Ectodermal cell (in vitro differentiated cells): Measurements from ENCODE around the gene MRPL42. TPM values are rescaled to one million over a fixed set of nuclear protein-coding genes. Genes with fewer than 3 reads are reported as not detected.

Experiments
- H3K27ac ChIP-seq: 2 replicates; pipeline ENCODE4 v1.7.0; 2013; ENCODE audit warnings: mild to moderate bottlenecking, low read depth, low read length; ENCODE audit not compliant: insufficient read depth, poor library complexity, severe bottlenecking
- H3K27me3 ChIP-seq: 2 replicates; pipeline ENCODE4 v1.7.0; 2013; ENCODE audit warnings: mild to moderate bottlenecking, low read length; ENCODE audit not compliant: insufficient read depth, control insufficient read depth, poor library complexity, severe bottlenecking
- H3K36me3 ChIP-seq: one replicate; pipeline ENCODE4 v1.7.0; 2013; ENCODE audit warnings: low read length; ENCODE audit not compliant: control insufficient read depth, insufficient read depth
- H3K4me1 ChIP-seq: one replicate; pipeline ENCODE4 v1.7.0; 2013; ENCODE audit warnings: low read length; ENCODE audit not compliant: control insufficient read depth, insufficient read depth
- H3K4me3 ChIP-seq: 2 replicates; pipeline ENCODE4 v1.7.0; 2013; ENCODE audit warnings: low read depth, low read length, control low read depth; ENCODE audit not compliant: insufficient read depth
- H3K9me3 ChIP-seq: 2 replicates; pipeline ENCODE4 v1.7.0; 2013; ENCODE audit warnings: mild to moderate bottlenecking, low read length, moderate library complexity; ENCODE audit not compliant: control insufficient read depth
- WGBS, 2 experiments: methylation state at CpG; one replicate each; pipeline ENCODE4 v1.1.7; 2013; ENCODE audit warnings: missing lambda C conversion rate in 2 of 2; 5-methylcytosine and 5-hydroxymethylcytosine counted together
- polyA plus RNA-seq, 4 experiments: library from polyadenylated mRNA; stranded (reverse); fragments of 50-300 nt; gene quantifications; one replicate each; pipeline ENCODE4 v1.2.3, GENCODE V29; 2013

MRPL42 gene
- polyA plus RNA-seq (2013, experiment 1 of 4), result 139 TPM
- 139 TPM for polyA plus RNA-seq (2013, experiment 2 of 4)
- polyA plus RNA-seq (2013, experiment 3 of 4), result 117 TPM
- 126 TPM for polyA plus RNA-seq (2013, experiment 4 of 4)

DNA sequence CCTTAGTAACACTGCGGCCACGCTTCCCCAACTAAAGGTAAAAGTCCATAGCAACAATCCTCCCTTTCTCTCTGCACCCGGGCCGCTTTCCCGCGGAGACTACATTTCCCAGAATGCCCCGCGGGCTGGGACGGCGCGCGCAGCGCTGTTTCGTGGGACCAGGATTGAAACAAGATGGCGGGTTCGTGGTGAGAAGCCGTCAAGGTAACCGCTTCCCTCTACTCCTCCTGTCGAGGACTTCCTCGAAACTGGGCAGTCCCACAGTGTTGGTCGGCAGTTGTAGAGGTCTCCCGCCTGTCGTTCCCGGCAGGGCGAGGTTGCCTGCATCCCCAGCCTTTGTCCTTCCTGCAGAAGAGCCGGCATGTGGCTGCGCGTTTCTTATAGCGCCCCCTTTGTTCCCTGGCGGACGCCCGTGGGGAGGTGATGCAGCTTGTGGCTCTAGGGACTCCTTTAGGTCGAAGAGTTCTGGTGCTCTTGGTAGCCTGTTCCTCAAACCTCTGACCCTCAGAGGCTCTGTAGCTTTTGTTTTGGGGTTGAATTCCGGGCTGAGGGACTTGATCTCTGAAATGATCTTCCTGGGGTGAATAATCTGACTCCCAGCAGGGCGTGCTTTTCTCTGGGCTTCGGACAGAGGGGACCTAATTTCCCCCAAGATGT is at the start of gene MRPL42:
Gene MRPL42 (plus strand): TSS at position 164 of the 657 bp plus-strand sequence. CDS start 1,772 bp downstream, outside the sequence.
- no peaks in the 10 kb centered on the region for H3K27me3 ChIP-seq
- no peaks in the 10 kb centered on the region for H3K9me3 ChIP-seq
- H3K4me3 ChIP-seq, result peak within 1 kb of the TSS; percentile 88
- H3K4me1 ChIP-seq, result no peaks in the 10 kb centered on the region
- 1 to 2% methylated on average over 36 of the region's 36 CpGs for WGBS, 2 experiments
- peaks cover 13% of the 10 kb centered on the region for H3K36me3 ChIP-seq
- H3K27ac ChIP-seq, result peak within 1 kb of the TSS; percentile 99

DNA sequence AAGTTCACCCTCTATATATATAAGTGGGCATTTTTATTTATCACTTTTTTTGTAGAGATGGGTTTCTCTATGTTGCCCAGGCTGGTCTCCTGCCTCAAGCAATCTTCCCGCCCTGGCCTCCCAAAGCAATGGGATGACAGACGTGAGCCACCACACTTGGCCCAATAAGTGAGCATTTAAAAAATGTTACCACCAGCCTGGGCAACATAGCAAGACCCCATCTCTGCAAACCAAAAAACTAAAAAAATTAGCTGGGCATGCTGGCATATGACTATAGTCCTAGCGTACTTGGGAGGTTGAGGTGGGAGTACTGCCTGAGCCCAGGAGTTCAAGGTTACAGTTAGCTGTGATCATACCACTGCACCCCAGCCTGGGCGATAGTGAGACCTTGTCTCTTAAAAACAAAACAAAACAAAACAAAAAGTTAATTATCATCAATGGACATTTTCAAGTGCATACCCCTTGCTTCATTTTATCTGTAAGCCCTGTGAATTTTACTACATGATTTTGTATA is 49.3 kb upstream of the MRPL42 start:
- 91 to 93% methylated on average over 4 of the region's 4 CpGs for WGBS, 2 experiments
- Histone ChIP-seq H3K4me1 (peaks cover 4% of the 10 kb centered on the region), H3K4me3 (no peak overlapping the region), H3K36me3 (no peaks in the 10 kb centered on the region), H3K27ac (no peak overlapping the region), H3K9me3 (no peaks in the 10 kb centered on the region), H3K27me3 (no peaks in the 10 kb centered on the region)

- H3K27ac ChIP-seq, result no peak overlapping the region
- peaks cover 12% of the 10 kb centered on the region for H3K4me1 ChIP-seq
- no peaks in the 10 kb centered on the region for H3K36me3 ChIP-seq
- H3K9me3 ChIP-seq, result no peaks in the 10 kb centered on the region
- H3K27me3 ChIP-seq, result no peaks in the 10 kb centered on the region
- H3K4me3 ChIP-seq, result no peak overlapping the region
- 17 to 20% methylated on average over 1 of the region's 1 CpG for WGBS, 2 experiments
Measured at GRCh38 chr12:93419388-93420034, 47.8 kb upstream of the MRPL42 start.

DNA sequence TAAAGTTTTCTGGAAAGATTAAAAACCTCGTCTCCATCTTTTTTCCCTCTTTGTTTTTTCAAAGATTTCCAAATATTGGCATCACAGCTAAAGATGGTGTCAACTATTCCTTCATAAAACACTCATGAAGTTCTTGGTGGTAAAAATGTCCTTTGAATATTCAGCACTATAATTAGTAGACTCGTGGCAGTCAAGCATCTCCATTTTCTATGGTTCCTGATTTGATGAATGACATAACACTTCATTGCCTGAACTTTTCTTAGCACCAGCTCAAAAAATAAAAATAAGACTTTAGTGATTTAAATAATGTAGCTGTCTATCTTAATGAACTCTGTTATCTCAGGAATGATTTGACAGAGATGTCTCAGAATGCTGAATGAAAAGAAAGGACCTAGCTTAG is 45.3 kb upstream of the MRPL42 start:
- Histone ChIP-seq H3K4me1 (peaks cover 15% of the 10 kb centered on the region), H3K27ac (no peak overlapping the region), H3K4me3 (no peak overlapping the region), H3K27me3 (no peaks in the 10 kb centered on the region), H3K36me3 (no peaks in the 10 kb centered on the region), H3K9me3 (no peaks in the 10 kb centered on the region)
- 91 to 94% methylated on average over 2 of the region's 2 CpGs for WGBS, 2 experiments

- WGBS, 2 experiments, result 84 to 97% methylated on average over 6 to 8 of the region's 8 CpGs
- Histone ChIP-seq H3K4me1 (peaks cover 15% of the 10 kb centered on the region), H3K9me3 (no peaks in the 10 kb centered on the region), H3K36me3 (no peaks in the 10 kb centered on the region), H3K27me3 (no peaks in the 10 kb centered on the region), H3K4me3 (no peak overlapping the region), H3K27ac (no peak overlapping the region)
Measured at GRCh38 chr12:93425736-93426411, 41.4 kb upstream of the MRPL42 start.

- no peak overlapping the region for H3K27ac ChIP-seq
- WGBS, 2 experiments, result 83 to 100% methylated on average over 1 of the region's 1 CpG
- no peaks in the 10 kb centered on the region for H3K27me3 ChIP-seq
- H3K36me3 ChIP-seq, result no peaks in the 10 kb centered on the region
- H3K4me1 ChIP-seq, result peaks cover 15% of the 10 kb centered on the region
- H3K9me3 ChIP-seq, result no peaks in the 10 kb centered on the region
- no peak overlapping the region for H3K4me3 ChIP-seq
Measured at GRCh38 chr12:93426412-93426805, 40.9 kb upstream of the MRPL42 start.

DNA sequence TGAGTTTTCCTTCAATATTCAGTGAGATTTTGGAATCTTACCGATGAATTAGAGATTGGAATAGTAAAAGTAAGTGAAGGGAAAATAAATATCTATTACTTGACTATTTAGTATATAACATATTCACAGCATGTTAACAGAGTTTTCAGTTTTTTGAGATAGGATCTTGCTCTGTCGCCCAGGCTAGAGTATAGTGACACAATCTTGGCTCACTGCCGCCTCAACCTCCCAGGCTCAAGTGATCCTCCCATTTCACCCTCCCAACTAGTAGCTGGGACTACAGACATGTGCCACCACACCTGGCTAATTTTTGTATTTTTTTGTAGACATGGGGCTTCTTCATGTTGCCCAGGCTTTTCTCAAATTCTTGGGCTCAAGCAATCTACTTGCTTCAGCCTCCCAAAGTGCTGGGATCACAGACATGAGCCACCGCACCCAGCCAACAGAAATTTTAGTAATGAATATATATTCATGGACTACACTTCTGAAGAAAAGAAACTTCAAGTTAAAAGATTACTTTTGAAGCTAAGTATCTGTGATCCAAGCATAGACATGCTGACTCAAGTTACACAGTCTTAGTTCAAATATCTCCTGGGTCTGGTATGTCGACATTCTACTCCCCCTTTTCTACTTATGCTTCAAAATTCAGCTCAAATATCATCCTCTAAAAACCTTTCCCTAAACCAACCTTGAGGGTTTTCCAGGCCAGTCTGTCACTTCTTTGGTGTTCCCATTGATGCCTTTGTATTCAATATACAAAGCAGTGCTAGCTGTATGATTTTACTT is 39.3 kb upstream of the MRPL42 start:
- H3K27me3 ChIP-seq, result no peaks in the 10 kb centered on the region
- no peaks in the 10 kb centered on the region for H3K9me3 ChIP-seq
- no peak overlapping the region for H3K27ac ChIP-seq
- H3K4me3 ChIP-seq, result no peak overlapping the region
- H3K4me1 ChIP-seq, result peaks cover 11% of the 10 kb centered on the region
- 94 to 95% methylated on average over 4 of the region's 5 CpGs for WGBS, 2 experiments
- no peaks in the 10 kb centered on the region for H3K36me3 ChIP-seq

GRCh38 chr12:93429448-93429847 is 37.9 kb upstream of the MRPL42 start:
- Histone ChIP-seq H3K4me3 (no peak overlapping the region), H3K4me1 (peaks cover 3% of the 10 kb centered on the region), H3K27ac (no peak overlapping the region), H3K27me3 (no peaks in the 10 kb centered on the region), H3K36me3 (no peaks in the 10 kb centered on the region), H3K9me3 (no peaks in the 10 kb centered on the region)
- WGBS, 2 experiments, result 92 to 96% methylated on average over 1 of the region's 1 CpG

DNA sequence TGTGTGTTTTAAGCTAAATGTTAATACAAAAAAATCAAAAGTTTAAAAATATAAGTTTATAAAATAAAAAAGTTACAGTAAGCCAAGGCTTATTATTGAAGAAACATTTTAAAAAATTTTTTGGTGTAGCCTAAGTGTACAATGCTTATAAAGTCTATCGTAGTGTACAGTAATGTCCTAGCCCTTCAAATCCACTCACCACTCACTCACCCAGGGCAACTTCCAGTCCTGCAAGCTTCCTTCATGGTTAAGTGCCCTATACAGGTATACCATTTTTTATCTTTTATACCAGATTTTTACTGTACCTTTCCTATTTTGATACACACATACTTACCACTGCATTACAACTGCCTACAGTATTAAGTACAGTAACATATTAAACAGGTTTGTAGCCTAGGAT is 37.5 kb upstream of the MRPL42 start:
- no peaks in the 10 kb centered on the region for H3K36me3 ChIP-seq
- no peaks in the 10 kb centered on the region for H3K9me3 ChIP-seq
- H3K27ac ChIP-seq, result no peak overlapping the region
- 100% methylated on average over 1 of the region's 1 CpG for WGBS, 2 experiments
- peaks cover 1% of the 10 kb centered on the region for H3K4me1 ChIP-seq
- no peaks in the 10 kb centered on the region for H3K27me3 ChIP-seq
- no peak overlapping the region for H3K4me3 ChIP-seq
